ENCODE measurements around the gene CCDC187.

The CCDC187 gene

GRCh38 chr9:136314944-136315343 is 11.1 kb upstream of the CCDC187 start:
- H3K4me3 ChIP-seq (ENCODE audit: low read length) = no peak overlapping the region
- H3K27ac ChIP-seq (ENCODE audit: low read length) = no peak overlapping the region
- H3K9me3 ChIP-seq (ENCODE audit: control insufficient read depth, low read depth, low read length) = peaks cover 7% of the 10 kb centered on the region
- H3K4me1 ChIP-seq (ENCODE audit: control insufficient read depth, low read depth, low read length) = no peaks in the 10 kb centered on the region
- no peaks in the 10 kb centered on the region for H3K36me3 ChIP-seq (ENCODE audit: control insufficient read depth, low read depth, low read length)
- no peaks in the 10 kb centered on the region for H3K27me3 ChIP-seq (ENCODE audit: control insufficient read depth, insufficient read depth, low read length)
- no peak overlapping the region for H3K9ac ChIP-seq (ENCODE audit: low read length)

GRCh38 chr9:136314056-136314416 is 10.1 kb upstream of the CCDC187 start:
- Histone ChIP-seq H3K4me3 (ENCODE audit: low read length) (no peak overlapping the region), H3K27ac (ENCODE audit: low read length) (no peak overlapping the region), H3K27me3 (ENCODE audit: control insufficient read depth, insufficient read depth, low read length) (no peaks in the 10 kb centered on the region), H3K36me3 (ENCODE audit: control insufficient read depth, low read depth, low read length) (no peaks in the 10 kb centered on the region), H3K4me1 (ENCODE audit: control insufficient read depth, low read depth, low read length) (no peaks in the 10 kb centered on the region), H3K9ac (ENCODE audit: low read length) (no peak overlapping the region), H3K9me3 (ENCODE audit: control insufficient read depth, low read depth, low read length) (peaks cover 7% of the 10 kb centered on the region)

- Histone ChIP-seq H3K27ac (ENCODE audit: low read length) (no peak overlapping the region), H3K9ac (ENCODE audit: low read length) (no peak overlapping the region)
Observed at GRCh38 chr9:136313111-136314055, 9.5 kb upstream of the CCDC187 start.

GRCh38 chr9:136312436-136312835 is 8.5 kb upstream of the CCDC187 start:
- H3K27me3 ChIP-seq (ENCODE audit: control insufficient read depth, insufficient read depth, low read length) = no peaks in the 10 kb centered on the region
- H3K4me1 ChIP-seq (ENCODE audit: control insufficient read depth, low read depth, low read length) = no peaks in the 10 kb centered on the region
- no peaks in the 10 kb centered on the region for H3K36me3 ChIP-seq (ENCODE audit: control insufficient read depth, low read depth, low read length)
- H3K9ac ChIP-seq (ENCODE audit: low read length) = no peak overlapping the region
- no peak overlapping the region for H3K4me3 ChIP-seq (ENCODE audit: low read length)
- H3K9me3 ChIP-seq (ENCODE audit: control insufficient read depth, low read depth, low read length) = peaks cover 7% of the 10 kb centered on the region
- no peak overlapping the region for H3K27ac ChIP-seq (ENCODE audit: low read length)

More at GRCh38 chr9:136313111-136314055, 9.5 kb upstream of the CCDC187 start:
- Histone ChIP-seq H3K4me1 (ENCODE audit: control insufficient read depth, low read depth, low read length) (no peaks in the 10 kb centered on the region), H3K4me3 (ENCODE audit: low read length) (no peak overlapping the region), H3K36me3 (ENCODE audit: control insufficient read depth, low read depth, low read length) (no peaks in the 10 kb centered on the region), H3K9me3 (ENCODE audit: control insufficient read depth, low read depth, low read length) (peaks cover 7% of the 10 kb centered on the region), H3K27me3 (ENCODE audit: control insufficient read depth, insufficient read depth, low read length) (no peaks in the 10 kb centered on the region)

- peaks cover 7% of the 10 kb centered on the region for H3K9me3 ChIP-seq (ENCODE audit: control insufficient read depth, low read depth, low read length)
- no peaks in the 10 kb centered on the region for H3K27me3 ChIP-seq (ENCODE audit: control insufficient read depth, insufficient read depth, low read length)
- no peak overlapping the region for H3K4me3 ChIP-seq (ENCODE audit: low read length)
- no peak overlapping the region for H3K9ac ChIP-seq (ENCODE audit: low read length)
- H3K36me3 ChIP-seq (ENCODE audit: control insufficient read depth, low read depth, low read length) = no peaks in the 10 kb centered on the region
- H3K27ac ChIP-seq (ENCODE audit: low read length) = no peak overlapping the region
- no peaks in the 10 kb centered on the region for H3K4me1 ChIP-seq (ENCODE audit: control insufficient read depth, low read depth, low read length)
Observed at GRCh38 chr9:136312009-136312375, 8.1 kb upstream of the CCDC187 start.

GRCh38 chr9:136311051-136312008 is 7.4 kb upstream of the CCDC187 start:
- Histone ChIP-seq H3K4me1 (ENCODE audit: control insufficient read depth, low read depth, low read length) (no peaks in the 10 kb centered on the region), H3K9ac (ENCODE audit: low read length) (no peak overlapping the region), H3K4me3 (ENCODE audit: low read length) (no peak overlapping the region), H3K36me3 (ENCODE audit: control insufficient read depth, low read depth, low read length) (no peaks in the 10 kb centered on the region), H3K9me3 (ENCODE audit: control insufficient read depth, low read depth, low read length) (peaks cover 7% of the 10 kb centered on the region), H3K27me3 (ENCODE audit: control insufficient read depth, insufficient read depth, low read length) (no peaks in the 10 kb centered on the region), H3K27ac (ENCODE audit: low read length) (no peak overlapping the region)

GRCh38 chr9:136310273-136311030 is 6.6 kb upstream of the CCDC187 start:
- no peaks in the 10 kb centered on the region for H3K27me3 ChIP-seq (ENCODE audit: control insufficient read depth, insufficient read depth, low read length)
- H3K9ac ChIP-seq (ENCODE audit: low read length) = no peak overlapping the region
- no peaks in the 10 kb centered on the region for H3K4me1 ChIP-seq (ENCODE audit: control insufficient read depth, low read depth, low read length)
- H3K27ac ChIP-seq (ENCODE audit: low read length) = no peak overlapping the region
- no peak overlapping the region for H3K4me3 ChIP-seq (ENCODE audit: low read length)
- no peaks in the 10 kb centered on the region for H3K36me3 ChIP-seq (ENCODE audit: control insufficient read depth, low read depth, low read length)
- peaks cover 7% of the 10 kb centered on the region for H3K9me3 ChIP-seq (ENCODE audit: control insufficient read depth, low read depth, low read length)

- Histone ChIP-seq H3K4me1 (ENCODE audit: control insufficient read depth, low read depth, low read length) (no peaks in the 10 kb centered on the region), H3K27ac (ENCODE audit: low read length) (no peak overlapping the region)
Observed at GRCh38 chr9:136309806-136310220, 5.9 kb upstream of the CCDC187 start.

GRCh38 chr9:136309101-136309801 is 5.4 kb upstream of the CCDC187 start:
- no peaks in the 10 kb centered on the region for H3K27me3 ChIP-seq (ENCODE audit: control insufficient read depth, insufficient read depth, low read length)
- no peak overlapping the region for H3K4me3 ChIP-seq (ENCODE audit: low read length)
- no peak overlapping the region for H3K27ac ChIP-seq (ENCODE audit: low read length)
- no peaks in the 10 kb centered on the region for H3K4me1 ChIP-seq (ENCODE audit: control insufficient read depth, low read depth, low read length)
- H3K36me3 ChIP-seq (ENCODE audit: control insufficient read depth, low read depth, low read length) = no peaks in the 10 kb centered on the region
- H3K9me3 ChIP-seq (ENCODE audit: control insufficient read depth, low read depth, low read length) = no peaks in the 10 kb centered on the region
- no peak overlapping the region for H3K9ac ChIP-seq (ENCODE audit: low read length)

More at GRCh38 chr9:136309806-136310220, 5.9 kb upstream of the CCDC187 start:
- H3K27me3 ChIP-seq (ENCODE audit: control insufficient read depth, insufficient read depth, low read length) = no peaks in the 10 kb centered on the region
- no peak overlapping the region for H3K4me3 ChIP-seq (ENCODE audit: low read length)
- no peak overlapping the region for H3K9ac ChIP-seq (ENCODE audit: low read length)
- H3K36me3 ChIP-seq (ENCODE audit: control insufficient read depth, low read depth, low read length) = no peaks in the 10 kb centered on the region
- H3K9me3 ChIP-seq (ENCODE audit: control insufficient read depth, low read depth, low read length) = peaks cover under 1% of the 10 kb centered on the region

- no peaks in the 10 kb centered on the region for H3K9me3 ChIP-seq (ENCODE audit: control insufficient read depth, low read depth, low read length)
- no peaks in the 10 kb centered on the region for H3K27me3 ChIP-seq (ENCODE audit: control insufficient read depth, insufficient read depth, low read length)
- H3K27ac ChIP-seq (ENCODE audit: low read length) = no peak overlapping the region
- H3K4me3 ChIP-seq (ENCODE audit: low read length) = no peak overlapping the region
- no peak overlapping the region for H3K9ac ChIP-seq (ENCODE audit: low read length)
- no peaks in the 10 kb centered on the region for H3K36me3 ChIP-seq (ENCODE audit: control insufficient read depth, low read depth, low read length)
- no peaks in the 10 kb centered on the region for H3K4me1 ChIP-seq (ENCODE audit: control insufficient read depth, low read depth, low read length)
Observed at GRCh38 chr9:136308702-136309053, 4.8 kb upstream of the CCDC187 start.

Measured in iPS-18a (cell line).